Fibroblast of lung (primary cell): ENCODE data around the gene MPDZ. TPM values are rescaled to one million over a fixed set of nuclear protein-coding genes. Genes with fewer than 3 reads are reported as not detected.

Experiments
- DNase-seq, 2 donors: peaks; one replicate each; pipeline versions ENCODE4 v3.0.0 to v3.0.0-alpha.2; 2010; ENCODE audit warnings: low read depth in 2 of 2
- H2AFZ ChIP-seq: 2 replicates; pipeline ENCODE4 v1.5.1; 2012; ENCODE audit warnings: low read length, control low read depth, inconsistent platforms
- H3K27ac ChIP-seq: 2 replicates; pipeline ENCODE4 v1.5.1; 2011; ENCODE audit warnings: low read length, control low read depth; ENCODE audit not compliant: insufficient read depth
- H3K27me3 ChIP-seq: 2 replicates; pipeline ENCODE4 v1.5.1; 2011; ENCODE audit warnings: mild to moderate bottlenecking, low read length; ENCODE audit not compliant: control insufficient read depth, insufficient read depth
- H3K36me3 ChIP-seq: 2 replicates; pipeline ENCODE4 v1.5.1; 2011; ENCODE audit warnings: low read length; ENCODE audit not compliant: control insufficient read depth, insufficient read depth
- H3K4me1 ChIP-seq: 2 replicates; pipeline ENCODE4 v1.5.1; 2011; ENCODE audit warnings: low read length; ENCODE audit not compliant: control insufficient read depth, insufficient read depth; ENCODE audit errors: extremely low read depth
- H3K4me2 ChIP-seq: 2 replicates; pipeline ENCODE4 v1.5.1; 2011; ENCODE audit warnings: low read length, control low read depth; ENCODE audit not compliant: insufficient read depth; ENCODE audit errors: extremely low read depth
- H3K4me3 ChIP-seq, 4 experiments: fragments of 200-600 bp in 1 of 4; sonication (generic) in 1 of 4; replicated peaks in 1 of 4; 2 replicates each; pipeline ENCODE4 v1.5.1; 2011 to 2016; ENCODE audit warnings: low read length in 4 of 4, low read depth in 3 of 4, mild to moderate bottlenecking in 3 of 4, control low read depth in 2 of 4, inconsistent platforms in 1 of 4, mixed read lengths in 1 of 4; ENCODE audit not compliant: insufficient read depth in 1 of 4; ENCODE audit errors: control extremely low read depth in 1 of 4
- H3K79me2 ChIP-seq: 2 replicates; pipeline ENCODE4 v1.5.1; 2012; ENCODE audit warnings: mild to moderate bottlenecking, low read length, inconsistent platforms; ENCODE audit not compliant: control insufficient read depth, insufficient read depth
- H3K9ac ChIP-seq: 2 replicates; pipeline ENCODE4 v1.5.1; 2011; ENCODE audit warnings: mild to moderate bottlenecking, low read length, control low read depth; ENCODE audit not compliant: insufficient read depth
- H3K9me3 ChIP-seq: 2 replicates; pipeline ENCODE4 v1.5.1; 2012; ENCODE audit warnings: low read depth, low read length; ENCODE audit not compliant: control insufficient read depth, insufficient read depth
- H4K20me1 ChIP-seq: 2 replicates; pipeline ENCODE4 v1.5.1; 2011; ENCODE audit warnings: low read length; ENCODE audit not compliant: control insufficient read depth, insufficient read depth; ENCODE audit errors: extremely low read depth
- CTCF ChIP-seq, 2 donors: IDR thresholded peaks in 1 of 2; conservative IDR thresholded peaks in 1 of 2; 1 replicate in 1 of 2; 2 replicates in 1 of 2; pipeline ENCODE4 v1.5.1; 2011 to 2012; ENCODE audit warnings: low read length in 2 of 2, control low read depth in 1 of 2, inconsistent platforms in 1 of 2, low read depth in 1 of 2, mild to moderate bottlenecking in 1 of 2
- EZH2 ChIP-seq: IDR thresholded peaks from 2 replicates; pipeline ENCODE4 v1.5.1; 2012; ENCODE audit warnings: low read length, control low read depth, mild to moderate bottlenecking; ENCODE audit errors: missing control alignments
- polyA plus RNA-seq, 2 donors: library from polyadenylated mRNA; depleted of rRNA in 1 of 2; stranded (reverse) in 1 of 2; unstranded in 1 of 2; fragments of >200 nt; gene quantifications; 2 replicates each; pipeline ENCODE4 v1.2.1, GENCODE V29; 2011 to 2012; ENCODE audit warnings: missing spikeins in 1 of 2
- total RNA-seq: library from RNA; depleted of rRNA; stranded (reverse); fragments of >200 nt; gene quantifications from 2 replicates; pipeline ENCODE4 v1.2.1, GENCODE V29; 2014

The MPDZ gene
- total and polyA plus RNA-seq, 2 donors (not counting 1 experiment from before 2014, with no cell fraction given), result 28.9 to 66.9 TPM

DNA sequence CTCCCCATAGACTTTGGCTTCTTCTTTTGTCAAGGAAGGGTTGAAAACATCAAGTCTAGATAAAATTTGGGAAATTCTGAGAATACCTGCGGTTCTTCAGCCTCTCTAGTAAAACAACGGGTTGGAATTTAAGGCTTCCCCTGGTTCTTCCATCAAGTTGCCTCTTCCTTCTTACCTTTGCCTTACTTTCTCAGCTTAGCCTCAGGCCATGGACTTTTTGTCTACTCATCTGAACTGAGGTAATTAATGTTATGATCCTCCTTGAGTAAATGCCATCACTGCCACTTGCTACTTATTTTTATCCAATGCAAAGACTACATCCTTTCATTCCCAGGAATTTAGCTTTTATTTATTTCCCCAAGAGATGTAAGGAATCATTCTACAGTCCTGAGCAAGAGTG, 184.4 kb downstream of the MPDZ start:
- H3K9ac ChIP-seq, result no peak overlapping the region
- H3K4me1 ChIP-seq, result no peaks in the 10 kb centered on the region
- no peak for DNase-seq
- no peak overlapping the region for H3K27ac ChIP-seq
- H3K79me2 ChIP-seq, result no peaks in the 10 kb centered on the region
- H3K4me2 ChIP-seq, result no peak overlapping the region
- TF ChIP-seq EZH2 (no peak), CTCF (conservative IDR thresholded peaks at IDR 0.05 in 1 of 2, IDR thresholded peaks at IDR 0.05 in 1 of 2; ENCODE audit: low read depth in 1 of 2, low read length in 2 of 2) (no peak)
- H2AFZ ChIP-seq, result no peak overlapping the region
- H3K4me3 ChIP-seq, result no peak overlapping the region
- H3K27me3 ChIP-seq, result no peaks in the 10 kb centered on the region
- no peaks in the 10 kb centered on the region for H3K9me3 ChIP-seq
- H3K36me3 ChIP-seq, result no peaks in the 10 kb centered on the region
- no peaks in the 10 kb centered on the region for H4K20me1 ChIP-seq

GRCh38 chr9:13090628-13091027, 188.9 kb downstream of the MPDZ start:
- H3K27me3 ChIP-seq, result no peaks in the 10 kb centered on the region
- no peak overlapping the region for H3K4me3 ChIP-seq
- no peak overlapping the region for H3K4me2 ChIP-seq
- no peaks in the 10 kb centered on the region for H3K4me1 ChIP-seq
- no peaks in the 10 kb centered on the region for H4K20me1 ChIP-seq
- H3K9me3 ChIP-seq, result no peaks in the 10 kb centered on the region
- H3K9ac ChIP-seq, result no peak overlapping the region
- no peak for TF ChIP-seq EZH2
- TF ChIP-seq CTCF (conservative IDR thresholded peaks at IDR 0.05 in 1 of 2, IDR thresholded peaks at IDR 0.05 in 1 of 2; ENCODE audit: low read depth in 1 of 2, low read length in 2 of 2), result no peak
- H2AFZ ChIP-seq, result peak overlapping the region; percentile 12
- H3K79me2 ChIP-seq, result no peaks in the 10 kb centered on the region
- no peaks in the 10 kb centered on the region for H3K36me3 ChIP-seq
- H3K27ac ChIP-seq, result no peak overlapping the region
- peak in 1 of 2 donors; percentile 24 for DNase-seq

DNA sequence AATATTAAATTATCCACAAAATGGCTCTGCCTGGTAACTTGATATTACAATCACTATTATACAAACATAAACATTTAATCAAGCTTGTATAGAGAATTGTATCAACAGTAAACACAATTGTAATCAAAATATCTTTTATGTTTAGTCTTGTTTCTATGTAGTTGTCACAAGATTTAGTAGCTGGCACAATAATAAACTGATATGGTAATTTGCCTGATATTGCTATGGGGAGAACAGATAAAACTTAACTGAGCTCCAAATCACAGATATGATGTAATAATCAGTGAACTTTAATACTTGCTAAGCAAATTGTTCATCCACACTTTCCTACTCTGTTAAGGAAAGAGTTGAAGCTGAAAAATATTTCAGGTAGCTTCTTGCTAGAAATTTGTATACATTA, 189.8 kb downstream of the MPDZ start:
- H3K27me3 ChIP-seq, result no peaks in the 10 kb centered on the region
- no peaks in the 10 kb centered on the region for H4K20me1 ChIP-seq
- no peak overlapping the region for H3K27ac ChIP-seq
- no peaks in the 10 kb centered on the region for H3K4me1 ChIP-seq
- no peak for DNase-seq
- no peak overlapping the region for H3K4me2 ChIP-seq
- no peaks in the 10 kb centered on the region for H3K9me3 ChIP-seq
- no peak overlapping the region for H3K9ac ChIP-seq
- no peak for TF ChIP-seq CTCF (conservative IDR thresholded peaks at IDR 0.05 in 1 of 2, IDR thresholded peaks at IDR 0.05 in 1 of 2; ENCODE audit: low read depth in 1 of 2, low read length in 2 of 2)
- no peak overlapping the region for H3K4me3 ChIP-seq
- no peaks in the 10 kb centered on the region for H3K79me2 ChIP-seq
- no peak overlapping the region for H2AFZ ChIP-seq
- H3K36me3 ChIP-seq, result no peaks in the 10 kb centered on the region
